HCT116 (cell line): ENCODE data around the gene CACNA1C. TPM values are rescaled to one million over a fixed set of nuclear protein-coding genes. Genes with fewer than 3 reads are reported as not detected.

Experiments used
- ATAC-seq: fragments of 200-7000 bp; cut with Tn5 transposase; 2 replicates; pipeline ENCODE4 v1.9.1; 2020; ENCODE audit warnings: mild to moderate bottlenecking, moderate library complexity
- BruUV-seq: library from RNA; stranded (reverse); fragments of 400-500 nt; replicated peaks from 2 replicates; lab custom pipeline; 2021; lab: Mats Ljungman, UMichigan
- CTCF ChIA-PET: fragments of 300-600 bp; sonication (Branson Sonifier 250); formaldehyde crosslinking; loops from one replicate; lab custom pipeline; 2021; ENCODE audit warnings: antibody characterized with exemption; lab: Charles Lee
- POLR2A ChIA-PET: fragments of 300-600, 350-600 bp; sonication (Branson Sonifier 250); formaldehyde crosslinking; loops from one replicate; lab custom pipeline; 2021; ENCODE audit warnings: antibody characterized with exemption; lab: Charles Lee
- RAD21 ChIA-PET, 2 experiments: fragments of 300-600 bp; sonication (Branson Sonifier 250); formaldehyde crosslinking; loops; one replicate each; lab custom pipeline; 2023; ENCODE audit warnings: low total read pairs in 2 of 2; ENCODE audit not compliant: uncharacterized antibody in 2 of 2, unreplicated experiment in 2 of 2, low non-redundant PET in 1 of 2; lab: Charles Lee
- DNase-seq: peaks from one replicate; pipeline ENCODE4 v3.0.0-alpha.2; 2010; ENCODE audit warnings: low read depth, low spot score
- H2AFZ ChIP-seq: fragments of 200-600 bp; shearing (Covaris generic), sonication (generic); 2 replicates; pipeline ENCODE4 v1.6.1; 2017; ENCODE audit warnings: low read depth, mixed run types, mixed read lengths, antibody characterized with exemption, low read length; ENCODE audit not compliant: poor library complexity, severe bottlenecking
- H3K27ac ChIP-seq: 2 replicates; pipeline ENCODE4 v1.5.1; 2012; ENCODE audit warnings: low read depth, low read length
- H3K27me3 ChIP-seq: fragments of 200-600 bp; sonication (generic); 2 replicates; pipeline ENCODE4 v1.6.1; 2016; ENCODE audit warnings: mixed run types, low read length, mixed read lengths; ENCODE audit not compliant: insufficient read depth
- H3K36me3 ChIP-seq, 2 experiments: fragments of 200-500 bp in 1 of 2; fragments of 200-600 bp in 1 of 2; sonication (Bioruptor generic) in 1 of 2; sonication (generic) in 1 of 2; 2 replicates each; pipeline versions ENCODE4 v1.5.1 to v1.6.1; 2014 to 2016; ENCODE audit warnings: low read length in 2 of 2, inconsistent platforms in 1 of 2, mixed read lengths in 1 of 2, mixed run types in 1 of 2; ENCODE audit not compliant: insufficient read depth in 2 of 2, control insufficient read depth in 1 of 2
- H3K4me1 ChIP-seq, 2 experiments: fragments of 200-600 bp in 1 of 2; sonication (generic) in 1 of 2; 2 replicates each; pipeline versions ENCODE4 v1.5.1 to v1.6.1; 2012 to 2017; ENCODE audit warnings: low read length in 2 of 2, inconsistent platforms in 1 of 2, mild to moderate bottlenecking in 1 of 2, mixed read lengths in 1 of 2, mixed run types in 1 of 2, moderate library complexity in 1 of 2; ENCODE audit not compliant: insufficient read depth in 2 of 2, control insufficient read depth in 1 of 2
- H3K4me2 ChIP-seq: fragments of 200-600 bp; sonication (generic); 2 replicates; pipeline ENCODE4 v1.6.1; 2017; ENCODE audit warnings: mixed run types, low read length, mixed read lengths
- H3K4me3 ChIP-seq, 2 experiments: fragments of 200-600 bp in 1 of 2; sonication (generic) in 1 of 2; replicated peaks in 1 of 2; 2 replicates each; pipeline ENCODE4 v1.5.1; 2011 to 2016; ENCODE audit warnings: low read length in 2 of 2, control low read depth in 1 of 2, low read depth in 1 of 2, mild to moderate bottlenecking in 1 of 2, mixed read lengths in 1 of 2, mixed run types in 1 of 2
- H3K79me2 ChIP-seq: fragments of 200-600 bp; sonication (generic); 2 replicates; pipeline ENCODE4 v1.6.1; 2017; ENCODE audit warnings: mild to moderate bottlenecking, mixed run types, low read length, moderate library complexity, mixed read lengths; ENCODE audit not compliant: insufficient read depth
- H3K9ac ChIP-seq: fragments of 200-600 bp; sonication (generic); 2 replicates; pipeline ENCODE4 v1.6.1; 2016; ENCODE audit warnings: low read length, mixed read lengths
- H3K9me2 ChIP-seq: fragments of 200-600 bp; sonication (generic), shearing (Covaris generic); 2 replicates; pipeline ENCODE4 v1.6.1; 2017; ENCODE audit warnings: mixed run types, mild to moderate bottlenecking, moderate library complexity; ENCODE audit not compliant: insufficient read depth
- H3K9me3 ChIP-seq, 2 experiments: fragments of 200-500 bp in 1 of 2; fragments of 200-600 bp in 1 of 2; sonication (Bioruptor generic) in 1 of 2; sonication (generic) in 1 of 2; 2 replicates each; pipeline ENCODE4 v1.6.1; 2014 to 2017; ENCODE audit warnings: low read length in 2 of 2, mixed read lengths in 2 of 2, inconsistent platforms in 1 of 2, low read depth in 1 of 2, mild to moderate bottlenecking in 1 of 2, mixed run types in 1 of 2, moderate library complexity in 1 of 2; ENCODE audit not compliant: control insufficient read depth in 1 of 2, insufficient read depth in 1 of 2
- H4K20me1 ChIP-seq: fragments of 200-600 bp; sonication (generic), shearing (Covaris generic); 2 replicates; pipeline ENCODE4 v1.6.1; 2017; ENCODE audit warnings: mixed run types, mild to moderate bottlenecking, moderate library complexity; ENCODE audit not compliant: insufficient read depth
- CBX3 ChIP-seq: IDR thresholded peaks from 2 replicates; pipeline ENCODE4 v1.6.1; 2012; ENCODE audit warnings: low read depth
- EZH2 ChIP-seq: fragments of 200-600 bp; sonication (generic); IDR thresholded peaks from 2 replicates; pipeline ENCODE4 v1.6.1; 2017; ENCODE audit warnings: antibody characterized with exemption, mixed run types
- JUND ChIP-seq: IDR thresholded peaks from 2 replicates; pipeline ENCODE4 v1.6.1; 2012
- POLR2AphosphoS5 ChIP-seq: IDR thresholded peaks from 2 replicates; pipeline ENCODE4 v1.6.1; 2011; ENCODE audit warnings: mild to moderate bottlenecking, low read depth, low read length, moderate library complexity
- RAD21 ChIP-seq: IDR thresholded peaks from 2 replicates; pipeline ENCODE4 v1.6.1; 2012; ENCODE audit warnings: low read depth, mild to moderate bottlenecking
- SRF ChIP-seq: IDR thresholded peaks from 2 replicates; pipeline ENCODE4 v1.6.1; 2012; ENCODE audit warnings: low read depth
- TCF7L2 ChIP-seq: IDR thresholded peaks from 2 replicates; pipeline ENCODE4 v1.7.0; 2011; ENCODE audit warnings: borderline replicate concordance, inconsistent platforms; ENCODE audit not compliant: insufficient read depth, insufficient read length; ENCODE audit errors: extremely low read depth
- YY1 ChIP-seq: IDR thresholded peaks from 2 replicates; pipeline ENCODE4 v1.6.1; 2011; ENCODE audit warnings: low read length, low read depth, moderate library complexity, mild to moderate bottlenecking; ENCODE audit not compliant: insufficient replicate concordance; ENCODE audit errors: extremely low read depth
- ZNF274 ChIP-seq: fragments of 200-500 bp; sonication (Bioruptor generic); IDR thresholded peaks from 2 replicates; pipeline ENCODE4 v1.6.1; 2014; ENCODE audit warnings: mild to moderate bottlenecking, low read depth, low read length, inconsistent platforms
- intact Hi-C: fragments of 100-400 bp; cut with micrococcal nuclease; formaldehyde crosslinking; loops from 2 replicates; pipeline ENCODE4 v1.10.0; 2022
- total RNA-seq: library from RNA; stranded (reverse); gene quantifications from one replicate; pipeline ENCODE4 v1.2.1, GENCODE V29; 2021; ENCODE audit not compliant: unreplicated experiment
- TF ChIP-seq, protein P1 (sequence below): IDR thresholded peaks from 2 replicates; pipeline ENCODE4 v1.6.1; 2011; ENCODE audit warnings: mild to moderate bottlenecking, low read length, moderate library complexity; ENCODE audit not compliant: insufficient replicate concordance; ENCODE audit errors: extremely low read depth
- TF ChIP-seq, protein P2 (sequence below): IDR thresholded peaks from 2 replicates; pipeline ENCODE4 v1.6.1; 2012; ENCODE audit warnings: low read depth

Gene CACNA1C
- total RNA-seq, 1 experiment from 2014 or later, result 0.05 TPM

DNA sequence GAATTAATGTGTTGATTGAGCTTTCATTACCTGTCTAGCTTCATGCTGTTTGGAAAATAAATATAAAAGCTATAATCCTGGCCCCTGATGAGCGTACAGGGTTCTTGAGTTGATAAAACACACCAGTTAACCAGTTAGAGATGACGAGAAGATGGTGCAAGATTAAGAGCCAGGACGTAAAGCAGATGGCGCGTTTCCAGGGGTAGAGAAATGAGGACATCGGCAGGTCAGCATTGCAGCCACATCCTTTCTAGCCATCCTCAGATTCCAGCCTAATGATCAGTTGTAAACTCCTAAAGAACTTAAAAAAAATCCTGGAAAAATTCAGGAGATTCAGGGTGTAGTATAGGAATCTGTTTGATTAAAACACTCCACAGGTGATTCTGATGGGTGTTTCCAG lies 203.7 kb downstream of the CACNA1C start:
- no peaks in the 10 kb centered on the region for H3K4me1 ChIP-seq
- no peak for DNase-seq
- BruUV-seq, result no TSS peak
- no peaks in the 10 kb centered on the region for H3K9me2 ChIP-seq
- H2AFZ ChIP-seq, result no peak overlapping the region
- H3K36me3 ChIP-seq, result no peaks in the 10 kb centered on the region
- H3K27ac ChIP-seq, result no peak overlapping the region
- no peak overlapping the region for H3K4me2 ChIP-seq
- 0 out of 2 replicates have a peak, but pooled peaks cover 4% of the 10 kb centered on the region for H3K27me3 ChIP-seq
- POLR2A ChIA-PET, result no interaction called here
- no peak overlapping the region for H3K4me3 ChIP-seq
- no peaks in the 10 kb centered on the region for H3K79me2 ChIP-seq
- CTCF ChIA-PET, result no interaction called here
- ATAC-seq, result no peak
- TF ChIP-seq, protein P1, sequence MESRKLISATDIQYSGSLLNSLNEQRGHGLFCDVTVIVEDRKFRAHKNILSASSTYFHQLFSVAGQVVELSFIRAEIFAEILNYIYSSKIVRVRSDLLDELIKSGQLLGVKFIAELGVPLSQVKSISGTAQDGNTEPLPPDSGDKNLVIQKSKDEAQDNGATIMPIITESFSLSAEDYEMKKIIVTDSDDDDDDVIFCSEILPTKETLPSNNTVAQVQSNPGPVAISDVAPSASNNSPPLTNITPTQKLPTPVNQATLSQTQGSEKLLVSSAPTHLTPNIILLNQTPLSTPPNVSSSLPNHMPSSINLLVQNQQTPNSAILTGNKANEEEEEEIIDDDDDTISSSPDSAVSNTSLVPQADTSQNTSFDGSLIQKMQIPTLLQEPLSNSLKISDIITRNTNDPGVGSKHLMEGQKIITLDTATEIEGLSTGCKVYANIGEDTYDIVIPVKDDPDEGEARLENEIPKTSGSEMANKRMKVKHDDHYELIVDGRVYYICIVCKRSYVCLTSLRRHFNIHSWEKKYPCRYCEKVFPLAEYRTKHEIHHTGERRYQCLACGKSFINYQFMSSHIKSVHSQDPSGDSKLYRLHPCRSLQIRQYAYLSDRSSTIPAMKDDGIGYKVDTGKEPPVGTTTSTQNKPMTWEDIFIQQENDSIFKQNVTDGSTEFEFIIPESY, result no peak
- TF ChIP-seq CBX3 (no peak), TCF7L2 (no peak), ZNF274 (no peak), POLR2AphosphoS5 (no peak)
- intact Hi-C loops, result no loop called here
- H4K20me1 ChIP-seq, result no peaks in the 10 kb centered on the region
- RAD21 ChIA-PET, result no interaction called here
- H3K9ac ChIP-seq, result no peak overlapping the region
- H3K9me3 ChIP-seq, result peaks cover 0 to 5% of the 10 kb centered on the region in 2 experiments; a peak in 1 of 4 replicates

DNA sequence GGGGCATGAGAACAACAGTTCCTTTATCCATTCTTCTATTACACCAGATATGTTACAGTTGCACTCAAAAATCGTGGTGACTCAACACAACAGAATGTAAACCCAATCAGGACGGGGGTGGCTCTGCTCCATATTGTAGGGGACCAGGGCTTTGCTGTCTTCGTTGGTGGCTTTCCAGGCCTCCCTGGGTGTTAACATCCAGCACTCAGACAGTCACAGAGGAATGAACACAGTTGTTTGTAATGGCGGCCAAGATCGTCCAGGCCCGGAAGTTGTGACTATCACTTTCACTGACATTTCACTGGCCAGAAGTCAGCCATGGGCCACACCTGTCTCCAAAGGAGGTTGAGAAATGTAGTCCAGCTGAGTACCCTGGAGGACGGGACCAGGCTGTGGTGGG lies 204.1 kb downstream of the CACNA1C start:
- H3K9me3 ChIP-seq, result peaks cover 0 to 5% of the 10 kb centered on the region in 2 experiments; a peak in 1 of 4 replicates
- no peak for DNase-seq
- ATAC-seq, result no peak
- no TSS peak for BruUV-seq
- no peaks in the 10 kb centered on the region for H3K36me3 ChIP-seq
- no peak overlapping the region for H3K4me2 ChIP-seq
- H2AFZ ChIP-seq, result no peak overlapping the region
- no peak overlapping the region for H3K9ac ChIP-seq
- no peak overlapping the region for H3K4me3 ChIP-seq
- intact Hi-C loops, result no loop called here
- no peak overlapping the region for H3K27ac ChIP-seq
- RAD21 ChIA-PET, result no interaction called here
- no peaks in the 10 kb centered on the region for H4K20me1 ChIP-seq
- 0 out of 2 replicates have a peak, but pooled peaks cover 4% of the 10 kb centered on the region for H3K27me3 ChIP-seq
- no peaks in the 10 kb centered on the region for H3K4me1 ChIP-seq
- CTCF ChIA-PET, result no interaction called here
- H3K79me2 ChIP-seq, result no peaks in the 10 kb centered on the region
- POLR2A ChIA-PET, result no interaction called here
- H3K9me2 ChIP-seq, result no peaks in the 10 kb centered on the region
- TF ChIP-seq TCF7L2 (no peak), POLR2AphosphoS5 (no peak), RAD21 (no peak), YY1 (no peak), SRF (no peak), EZH2 (no peak), JUND (no peak), CBX3 (no peak)
- TF ChIP-seq, protein P2, sequence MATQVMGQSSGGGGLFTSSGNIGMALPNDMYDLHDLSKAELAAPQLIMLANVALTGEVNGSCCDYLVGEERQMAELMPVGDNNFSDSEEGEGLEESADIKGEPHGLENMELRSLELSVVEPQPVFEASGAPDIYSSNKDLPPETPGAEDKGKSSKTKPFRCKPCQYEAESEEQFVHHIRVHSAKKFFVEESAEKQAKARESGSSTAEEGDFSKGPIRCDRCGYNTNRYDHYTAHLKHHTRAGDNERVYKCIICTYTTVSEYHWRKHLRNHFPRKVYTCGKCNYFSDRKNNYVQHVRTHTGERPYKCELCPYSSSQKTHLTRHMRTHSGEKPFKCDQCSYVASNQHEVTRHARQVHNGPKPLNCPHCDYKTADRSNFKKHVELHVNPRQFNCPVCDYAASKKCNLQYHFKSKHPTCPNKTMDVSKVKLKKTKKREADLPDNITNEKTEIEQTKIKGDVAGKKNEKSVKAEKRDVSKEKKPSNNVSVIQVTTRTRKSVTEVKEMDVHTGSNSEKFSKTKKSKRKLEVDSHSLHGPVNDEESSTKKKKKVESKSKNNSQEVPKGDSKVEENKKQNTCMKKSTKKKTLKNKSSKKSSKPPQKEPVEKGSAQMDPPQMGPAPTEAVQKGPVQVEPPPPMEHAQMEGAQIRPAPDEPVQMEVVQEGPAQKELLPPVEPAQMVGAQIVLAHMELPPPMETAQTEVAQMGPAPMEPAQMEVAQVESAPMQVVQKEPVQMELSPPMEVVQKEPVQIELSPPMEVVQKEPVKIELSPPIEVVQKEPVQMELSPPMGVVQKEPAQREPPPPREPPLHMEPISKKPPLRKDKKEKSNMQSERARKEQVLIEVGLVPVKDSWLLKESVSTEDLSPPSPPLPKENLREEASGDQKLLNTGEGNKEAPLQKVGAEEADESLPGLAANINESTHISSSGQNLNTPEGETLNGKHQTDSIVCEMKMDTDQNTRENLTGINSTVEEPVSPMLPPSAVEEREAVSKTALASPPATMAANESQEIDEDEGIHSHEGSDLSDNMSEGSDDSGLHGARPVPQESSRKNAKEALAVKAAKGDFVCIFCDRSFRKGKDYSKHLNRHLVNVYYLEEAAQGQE, result no peak
- TF ChIP-seq, protein P1, result no peak
